ENCODE data around the gene MUC5B.

- TF ChIP-seq GATA2 (IDR thresholded peaks at IDR 0.05; ENCODE audit: low read depth, low read length) (no peak), GATA3 (IDR thresholded peaks at IDR 0.05; ENCODE audit: low read depth, low read length) (no peak)
These were observed 31.9 kb downstream of the MUC5B start for GRCh38 chr11:1254733-1255132.
